Retinal pigment epithelial cell (primary cell): ENCODE results near the gene DENND6B.

Source experiments
- DNase-seq: peaks from one replicate; pipeline ENCODE4 v3.0.0-alpha.2; 2010; ENCODE audit warnings: low read depth
- H3K4me3 ChIP-seq: 2 replicates; pipeline ENCODE4 v1.5.1; 2011; ENCODE audit warnings: mild to moderate bottlenecking, low read length, control low read depth, moderate library complexity
- CTCF ChIP-seq: conservative IDR thresholded peaks from 2 replicates; pipeline ENCODE4 v1.5.1; 2011; ENCODE audit warnings: low read depth, low read length, control low read depth, inconsistent platforms

The DENND6B gene

GRCh38 chr22:50281957-50282356 lies 44.9 kb downstream of the DENND6B start:
- no peak for TF ChIP-seq CTCF
- no peak for DNase-seq
- no peak overlapping the region for H3K4me3 ChIP-seq

- H3K4me3 ChIP-seq, result no peak overlapping the region
Observed at GRCh38 chr22:50281384-50281760, 45.4 kb downstream of the DENND6B start.

GRCh38 chr22:50280708-50281383 lies 46.0 kb downstream of the DENND6B start:
- no peak for TF ChIP-seq CTCF
- no peak overlapping the region for H3K4me3 ChIP-seq
- DNase-seq, result no peak

More at GRCh38 chr22:50281384-50281760, 45.4 kb downstream of the DENND6B start:
- no peak for TF ChIP-seq CTCF
- no peak for DNase-seq

GRCh38 chr22:50280022-50280707 lies 46.6 kb downstream of the DENND6B start:
- no peak overlapping the region for H3K4me3 ChIP-seq
- no peak for TF ChIP-seq CTCF
- no peak for DNase-seq

GRCh38 chr22:50278956-50279619 lies 47.7 kb downstream of the DENND6B start:
- no peak overlapping the region for H3K4me3 ChIP-seq
- no peak for DNase-seq
- no peak for TF ChIP-seq CTCF

GRCh38 chr22:50278461-50278860 lies 48.4 kb downstream of the DENND6B start:
- no peak for TF ChIP-seq CTCF
- no peak for DNase-seq

More at GRCh38 chr22:50278461-50278860, 48.4 kb downstream of the DENND6B start:
- H3K4me3 ChIP-seq, result no peak overlapping the region
